HG03095 (cell line): ENCODE results near the gene TNNT3.
"Not testable (repeated sequence)": the region's sequence is repeated elsewhere in the genome, so short reads cannot be mapped to it uniquely, and the experiment has no call there.

Experiments used
- ATAC-seq: cut with Tn5 transposase; IDR thresholded peaks from one replicate; pipeline ENCODE4 v1.9.1; 2021; ENCODE audit warnings: moderate library complexity; ENCODE audit not compliant: unreplicated experiment

TNNT3 gene

GRCh38 chr11:1880746-1881441 is 38.6 kb upstream of the TNNT3 start:
- ATAC-seq = no peak

GRCh38 chr11:1881442-1882264 is 37.9 kb upstream of the TNNT3 start:
- ATAC-seq = peak; percentile 31

GRCh38 chr11:1882265-1883238 is 37.0 kb upstream of the TNNT3 start:
- ATAC-seq = peak; percentile 58

GRCh38 chr11:1883346-1884302 is 35.9 kb upstream of the TNNT3 start:
- no peak for ATAC-seq

- no peak for ATAC-seq
Measured at GRCh38 chr11:1884303-1884700, 35.2 kb upstream of the TNNT3 start.

- ATAC-seq = not testable (repeated sequence)
Measured at GRCh38 chr11:1886551-1886950, 33.0 kb upstream of the TNNT3 start.

- no peak for ATAC-seq
Measured at GRCh38 chr11:1887451-1888346, 31.8 kb upstream of the TNNT3 start.

- no peak for ATAC-seq
Measured at GRCh38 chr11:1888347-1888753, 31.2 kb upstream of the TNNT3 start.

- ATAC-seq = no peak
Measured at GRCh38 chr11:1888811-1889210, 30.7 kb upstream of the TNNT3 start.

GRCh38 chr11:1889224-1889930 is 30.1 kb upstream of the TNNT3 start:
- no peak for ATAC-seq

GRCh38 chr11:1889941-1890855 is 29.3 kb upstream of the TNNT3 start:
- no peak for ATAC-seq

GRCh38 chr11:1890856-1891830 is 28.4 kb upstream of the TNNT3 start:
- ATAC-seq = no peak

- no peak for ATAC-seq
Measured at GRCh38 chr11:1891831-1892115, 27.7 kb upstream of the TNNT3 start, which contains the start of gene PRR33. Gene PRR33, minus strand, starts transcription at chr11:1891895. Its CDS starts 1,311 bp downstream, at chr11:1890584.

- ATAC-seq = no peak
Measured at GRCh38 chr11:1892116-1892515, 27.4 kb upstream of the TNNT3 start.

- ATAC-seq = no peak
Measured at GRCh38 chr11:1892558-1892957, 26.9 kb upstream of the TNNT3 start.
